IPS DF 6.9 (cell line): Measurements from ENCODE around the gene SLC31A1.

ENCODE experiments used
- DNase-seq: peaks from one replicate; pipeline ENCODE4 v3.0.0-alpha.2; 2013; ENCODE audit warnings: low read depth, low spot score
- H3K27ac ChIP-seq: one replicate; pipeline ENCODE4 v1.5.1; 2013; ENCODE audit warnings: low read length, control low read depth
- H3K27me3 ChIP-seq: 2 replicates; pipeline ENCODE4 v1.6.1; 2013; ENCODE audit warnings: mild to moderate bottlenecking, low read length; ENCODE audit not compliant: control insufficient read depth, insufficient read depth
- H3K36me3 ChIP-seq: 2 replicates; pipeline ENCODE4 v1.6.1; 2013; ENCODE audit warnings: low read length; ENCODE audit not compliant: control insufficient read depth, insufficient read depth
- H3K4me1 ChIP-seq: 2 replicates; pipeline ENCODE4 v1.6.1; 2013; ENCODE audit warnings: low read length; ENCODE audit not compliant: control insufficient read depth, insufficient read depth
- H3K4me3 ChIP-seq: 2 replicates; pipeline ENCODE4 v1.5.1; 2013; ENCODE audit warnings: mild to moderate bottlenecking, low read length
- H3K9me3 ChIP-seq: 2 replicates; pipeline ENCODE4 v1.6.1; 2013; ENCODE audit warnings: low read length, inconsistent platforms; ENCODE audit not compliant: control insufficient read depth, insufficient read depth
- WGBS: extraction: QIAGEN DNeasy Blood & Tissue Kit; methylation state at CpG from one replicate; pipeline ENCODE4 v1.1.7; 2013; ENCODE audit warnings: mixed read lengths, missing lambda C conversion rate; ENCODE audit not compliant: insufficient read length, insufficient coverage; 5-methylcytosine and 5-hydroxymethylcytosine counted together

The SLC31A1 gene

GRCh38 chr9:113301548-113301947, 80.2 kb downstream of the SLC31A1 start:
- DNase-seq = no peak
- Histone ChIP-seq H3K36me3 (no peaks in the 10 kb centered on the region), H3K4me1 (0 out of 2 replicates have a peak, but pooled peaks cover 1% of the 10 kb centered on the region), H3K27me3 (no peaks in the 10 kb centered on the region), H3K9me3 (no peaks in the 10 kb centered on the region), H3K27ac (no peak overlapping the region), H3K4me3 (no peak overlapping the region)
- WGBS = no CpG with 5 or more reads among the region's 8 CpGs

- no peak for DNase-seq
- no peaks in the 10 kb centered on the region for H3K27me3 ChIP-seq
- WGBS = no CpG with 5 or more reads among the region's 25 CpGs
- H3K27ac ChIP-seq = no peak within 1 kb of the TSS
- no peaks in the 10 kb centered on the region for H3K9me3 ChIP-seq
- no peak within 1 kb of the TSS for H3K4me3 ChIP-seq
- H3K4me1 ChIP-seq = 0 out of 2 replicates have a peak, but pooled peaks cover 1% of the 10 kb centered on the region
- no peaks in the 10 kb centered on the region for H3K36me3 ChIP-seq
Measured at GRCh38 chr9:113302792-113303418, 81.6 kb downstream of the SLC31A1 start, which contains the start of gene RNF183. TSS of gene RNF183 (minus strand) at chr9:113303376. CDS start at chr9:113298184, 5,192 bp downstream.

GRCh38 chr9:113306566-113306965, 85.2 kb downstream of the SLC31A1 start:
- Histone ChIP-seq H3K4me1 (no peaks in the 10 kb centered on the region), H3K27ac (no peak overlapping the region), H3K9me3 (no peaks in the 10 kb centered on the region), H3K4me3 (no peak overlapping the region), H3K36me3 (no peaks in the 10 kb centered on the region), H3K27me3 (no peaks in the 10 kb centered on the region)
- DNase-seq = no peak
- no CpG with 5 or more reads among the region's 1 CpG for WGBS

- DNase-seq = no peak
- WGBS = no CpG with 5 or more reads among the region's 8 CpGs
- Histone ChIP-seq H3K9me3 (no peaks in the 10 kb centered on the region), H3K27ac (no peak overlapping the region), H3K4me1 (no peaks in the 10 kb centered on the region), H3K36me3 (no peaks in the 10 kb centered on the region), H3K4me3 (no peak overlapping the region), H3K27me3 (no peaks in the 10 kb centered on the region)
Measured at GRCh38 chr9:113307396-113307975, 86.1 kb downstream of the SLC31A1 start.

GRCh38 chr9:113309204-113309813, 88.0 kb downstream of the SLC31A1 start:
- H3K9me3 ChIP-seq = no peaks in the 10 kb centered on the region
- no peaks in the 10 kb centered on the region for H3K27me3 ChIP-seq
- no peak overlapping the region for H3K4me3 ChIP-seq
- DNase-seq = no peak
- no peaks in the 10 kb centered on the region for H3K36me3 ChIP-seq
- no CpG with 5 or more reads among the region's 2 CpGs for WGBS
- no peaks in the 10 kb centered on the region for H3K4me1 ChIP-seq
- no peak overlapping the region for H3K27ac ChIP-seq

GRCh38 chr9:113310538-113310937, 89.2 kb downstream of the SLC31A1 start:
- no peak overlapping the region for H3K4me3 ChIP-seq
- H3K9me3 ChIP-seq = no peaks in the 10 kb centered on the region
- no peak overlapping the region for H3K27ac ChIP-seq
- no peaks in the 10 kb centered on the region for H3K4me1 ChIP-seq
- H3K36me3 ChIP-seq = no peaks in the 10 kb centered on the region
- H3K27me3 ChIP-seq = no peaks in the 10 kb centered on the region
- no CpG with 5 or more reads among the region's 3 CpGs for WGBS
- no peak for DNase-seq

- WGBS = no CpG with 5 or more reads among the region's 3 CpGs
- H3K36me3 ChIP-seq = no peaks in the 10 kb centered on the region
Measured at GRCh38 chr9:113311961-113312360, 90.6 kb downstream of the SLC31A1 start.

GRCh38 chr9:113313261-113313660, 91.9 kb downstream of the SLC31A1 start:
- no peaks in the 10 kb centered on the region for H3K9me3 ChIP-seq
- no peaks in the 10 kb centered on the region for H3K36me3 ChIP-seq
- no peaks in the 10 kb centered on the region for H3K4me1 ChIP-seq
- no peaks in the 10 kb centered on the region for H3K27me3 ChIP-seq
- H3K27ac ChIP-seq = no peak overlapping the region
- WGBS = no CpG with 5 or more reads among the region's 5 CpGs
- H3K4me3 ChIP-seq = no peak overlapping the region
- DNase-seq = no peak

More at GRCh38 chr9:113311961-113312360, 90.6 kb downstream of the SLC31A1 start:
- H3K27ac ChIP-seq = no peak overlapping the region
- no peaks in the 10 kb centered on the region for H3K27me3 ChIP-seq
- DNase-seq = no peak
- H3K4me3 ChIP-seq = no peak overlapping the region
- no peaks in the 10 kb centered on the region for H3K9me3 ChIP-seq
- H3K4me1 ChIP-seq = no peaks in the 10 kb centered on the region
